Epithelial cell of proximal tubule (primary cell): ENCODE results near the gene CFAP46. TPM values are rescaled to one million over a fixed set of nuclear protein-coding genes. Genes with fewer than 3 reads are reported as not detected.
A peak's percentile ranks its signal among the peaks of the same experiment; 100 is the strongest.

Source experiments
- DNase-seq: peaks from one replicate; pipeline ENCODE4 v3.0.0-alpha.2; 2011; ENCODE audit warnings: low read depth
- H3K4me3 ChIP-seq: 2 replicates; pipeline ENCODE4 v1.5.1; 2011; ENCODE audit warnings: low read depth, mild to moderate bottlenecking, low read length
- total RNA-seq: library from RNA; depleted of rRNA; stranded (reverse); fragments of >200 nt; gene quantifications from 2 replicates; pipeline ENCODE4 v1.2.3, GENCODE V29; 2015
- TF ChIP-seq, protein P1 (sequence below): conservative IDR thresholded peaks from 2 replicates; pipeline ENCODE4 v1.5.1; 2012; ENCODE audit warnings: low read depth, mild to moderate bottlenecking, low read length

Gene CFAP46
- total RNA-seq, 1 donor from 2014 or later: 2.2 TPM

GRCh38 chr10:132836832-132837540 is 105.4 kb downstream of the CFAP46 start:
- TF ChIP-seq, protein P1, sequence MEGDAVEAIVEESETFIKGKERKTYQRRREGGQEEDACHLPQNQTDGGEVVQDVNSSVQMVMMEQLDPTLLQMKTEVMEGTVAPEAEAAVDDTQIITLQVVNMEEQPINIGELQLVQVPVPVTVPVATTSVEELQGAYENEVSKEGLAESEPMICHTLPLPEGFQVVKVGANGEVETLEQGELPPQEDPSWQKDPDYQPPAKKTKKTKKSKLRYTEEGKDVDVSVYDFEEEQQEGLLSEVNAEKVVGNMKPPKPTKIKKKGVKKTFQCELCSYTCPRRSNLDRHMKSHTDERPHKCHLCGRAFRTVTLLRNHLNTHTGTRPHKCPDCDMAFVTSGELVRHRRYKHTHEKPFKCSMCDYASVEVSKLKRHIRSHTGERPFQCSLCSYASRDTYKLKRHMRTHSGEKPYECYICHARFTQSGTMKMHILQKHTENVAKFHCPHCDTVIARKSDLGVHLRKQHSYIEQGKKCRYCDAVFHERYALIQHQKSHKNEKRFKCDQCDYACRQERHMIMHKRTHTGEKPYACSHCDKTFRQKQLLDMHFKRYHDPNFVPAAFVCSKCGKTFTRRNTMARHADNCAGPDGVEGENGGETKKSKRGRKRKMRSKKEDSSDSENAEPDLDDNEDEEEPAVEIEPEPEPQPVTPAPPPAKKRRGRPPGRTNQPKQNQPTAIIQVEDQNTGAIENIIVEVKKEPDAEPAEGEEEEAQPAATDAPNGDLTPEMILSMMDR: peak; percentile 91
- H3K4me3 ChIP-seq: no peak overlapping the region

DNA sequence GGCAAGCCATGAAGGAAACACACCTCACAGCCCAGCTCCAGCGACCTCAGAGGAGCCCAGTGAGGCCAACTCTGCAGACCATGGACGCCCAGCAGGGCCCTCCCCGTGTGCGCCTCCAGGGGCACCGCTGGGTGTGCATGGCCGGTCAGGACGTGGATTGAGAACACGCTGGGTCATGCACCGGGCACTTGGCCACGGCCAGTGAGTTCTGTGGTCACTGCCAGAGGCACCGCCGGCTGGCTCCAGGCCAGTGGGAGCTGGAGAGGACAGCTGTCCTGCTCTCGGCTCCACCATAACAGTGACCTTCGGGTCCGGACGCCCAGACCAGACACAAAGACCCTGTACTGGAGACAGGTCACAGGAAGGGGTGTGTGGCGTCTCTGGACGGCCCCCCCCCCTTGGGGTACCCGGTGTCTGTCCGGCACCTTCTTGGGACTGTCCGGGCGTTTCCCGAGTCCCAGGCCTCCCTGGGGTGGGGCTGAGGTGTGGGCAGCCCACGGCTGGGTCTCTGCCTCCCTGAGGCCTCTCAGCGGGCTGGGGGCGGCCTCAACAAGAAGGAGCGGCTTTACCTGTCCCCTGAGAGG is 106.0 kb downstream of the CFAP46 start:
- DNase-seq: no peak

More at GRCh38 chr10:132836832-132837540, 105.4 kb downstream of the CFAP46 start:
- DNase-seq: no peak

GRCh38 chr10:132835848-132836233 is 106.5 kb downstream of the CFAP46 start:
- H3K4me3 ChIP-seq: no peak overlapping the region
- TF ChIP-seq, protein P1: no peak
- DNase-seq: no peak

More for the DNA sequence above, 106.0 kb downstream of the CFAP46 start:
- H3K4me3 ChIP-seq: no peak overlapping the region
- TF ChIP-seq, protein P1: no peak

DNA sequence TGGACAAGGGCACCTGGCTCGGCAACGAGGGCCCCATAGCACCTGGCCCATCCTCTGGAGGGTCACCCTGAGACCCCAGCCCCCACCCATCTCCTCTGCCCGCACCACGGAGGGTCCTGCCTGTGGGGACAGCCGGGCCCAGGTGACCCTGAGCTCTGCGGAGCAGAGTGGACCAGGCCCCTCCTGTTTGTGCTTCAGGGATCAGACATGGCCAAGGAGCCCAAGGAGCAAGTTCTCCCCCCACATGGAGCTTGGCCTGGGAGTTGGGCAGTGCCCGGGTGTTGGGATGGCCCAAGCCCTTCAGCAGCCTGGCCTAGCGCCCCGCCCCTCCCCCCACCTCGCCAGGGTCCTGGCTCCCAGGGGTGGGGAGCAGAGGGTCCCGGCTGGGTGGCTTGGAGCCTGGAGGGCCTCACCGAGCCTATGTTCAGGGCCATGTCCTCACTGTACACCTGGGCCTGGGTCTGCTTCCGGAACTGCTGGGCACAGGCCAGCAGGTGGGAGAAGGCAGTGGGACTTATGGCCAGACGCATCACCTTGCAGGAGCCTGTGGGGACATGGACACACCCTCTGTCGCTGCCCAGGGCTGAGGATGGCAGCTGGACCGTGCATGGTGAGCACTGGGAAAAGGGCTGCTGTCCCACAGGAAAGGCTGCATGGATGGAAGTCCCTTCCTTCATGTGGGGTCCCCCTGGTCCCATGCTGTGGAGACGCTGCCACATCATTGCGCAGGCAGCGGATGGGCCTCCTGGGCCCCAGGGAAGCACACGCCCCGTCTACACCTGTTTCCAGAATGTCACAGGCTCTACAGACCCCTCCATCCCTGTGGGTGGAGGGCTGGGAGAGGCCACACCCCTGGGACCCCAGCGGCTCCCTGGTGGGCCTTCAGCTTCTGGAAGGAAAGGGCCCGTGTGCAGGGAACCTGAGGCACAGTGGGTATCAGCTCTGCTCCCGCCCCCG is 107.2 kb downstream of the CFAP46 start:
- no peak for DNase-seq
- TF ChIP-seq, protein P1: no peak
- H3K4me3 ChIP-seq: no peak overlapping the region

GRCh38 chr10:132834311-132834761 is 108.0 kb downstream of the CFAP46 start:
- H3K4me3 ChIP-seq: no peak overlapping the region
- no peak for DNase-seq
- TF ChIP-seq, protein P1: no peak

GRCh38 chr10:132833421-132834111 is 108.8 kb downstream of the CFAP46 start:
- DNase-seq: no peak
- no peak overlapping the region for H3K4me3 ChIP-seq
- TF ChIP-seq, protein P1: no peak
